OCI-LY7 (cell line): ENCODE measurements around the gene OR11A1. TPM values are rescaled to one million over a fixed set of nuclear protein-coding genes. Genes with fewer than 3 reads are reported as not detected.

Experiments used
- BruUV-seq: library from RNA; stranded (reverse); fragments of 400-500 nt; replicated peaks from 2 replicates; lab custom pipeline; 2021; lab: Mats Ljungman, UMichigan
- CTCF ChIA-PET: fragments of 300-600 bp; sonication (Branson Sonifier 250); formaldehyde crosslinking; loops from one replicate; lab custom pipeline; 2022; ENCODE audit warnings: antibody characterized with exemption; ENCODE audit not compliant: unreplicated experiment; lab: Charles Lee
- POLR2A ChIA-PET: fragments of 300-600 bp; sonication (Branson Sonifier 250); formaldehyde crosslinking; loops from one replicate; lab custom pipeline; 2022; ENCODE audit warnings: antibody characterized with exemption; lab: Charles Lee
- DNase-seq: peaks from one replicate; pipeline ENCODE4 v3.0.0-alpha.2; 2015; ENCODE audit warnings: low spot score
- H2AFZ ChIP-seq: fragments of 200-600 bp; sonication (generic), shearing (Covaris generic); 2 replicates; pipeline ENCODE4 v1.6.1; 2014; ENCODE audit warnings: mild to moderate bottlenecking, antibody characterized with exemption, low read length, moderate library complexity
- H3K27ac ChIP-seq: fragments of 200-600 bp; sonication (generic); 2 replicates; pipeline ENCODE4 v1.5.1; 2014; ENCODE audit warnings: mixed run types, low read depth, mild to moderate bottlenecking, moderate library complexity, low read length, inconsistent platforms; ENCODE audit not compliant: poor library complexity, severe bottlenecking
- H3K36me3 ChIP-seq: fragments of 200-600 bp; sonication (generic); 2 replicates; pipeline ENCODE4 v1.6.1; 2014; ENCODE audit warnings: mild to moderate bottlenecking, antibody characterized with exemption, low read length, moderate library complexity, mixed read lengths; ENCODE audit not compliant: insufficient read depth
- H3K4me1 ChIP-seq: fragments of 200-600 bp; sonication (generic); 2 replicates; pipeline ENCODE4 v1.5.1; 2014; ENCODE audit warnings: mild to moderate bottlenecking, low read length; ENCODE audit not compliant: insufficient read depth, poor library complexity, severe bottlenecking
- H3K4me2 ChIP-seq: fragments of 200-600 bp; sonication (generic); 2 replicates; pipeline ENCODE4 v1.6.1; 2014; ENCODE audit warnings: mild to moderate bottlenecking, low read length
- H3K4me3 ChIP-seq: fragments of 200-600 bp; sonication (generic); 2 replicates; pipeline ENCODE4 v1.5.1; 2014; ENCODE audit warnings: mild to moderate bottlenecking, low read depth, low read length; ENCODE audit not compliant: poor library complexity, severe bottlenecking
- H3K79me2 ChIP-seq: fragments of 200-600 bp; sonication (generic); 2 replicates; pipeline ENCODE4 v1.6.1; 2016; ENCODE audit warnings: low read depth, mild to moderate bottlenecking, low read length, moderate library complexity, mixed read lengths; ENCODE audit not compliant: insufficient read depth
- H3K9me2 ChIP-seq: fragments of 200-600 bp; sonication (generic); 2 replicates; pipeline ENCODE4 v1.6.1; 2016; ENCODE audit warnings: mild to moderate bottlenecking, low read length, mixed read lengths; ENCODE audit not compliant: insufficient read depth
- H3K9me3 ChIP-seq: fragments of 200-600 bp; sonication (generic); 2 replicates; pipeline ENCODE4 v1.6.1; 2014; ENCODE audit warnings: mild to moderate bottlenecking, mixed run types, low read length, mixed read lengths
- H4K20me1 ChIP-seq: fragments of 200-600 bp; sonication (generic); 2 replicates; pipeline ENCODE4 v1.6.1; 2014; ENCODE audit warnings: mild to moderate bottlenecking, antibody characterized with exemption, low read length, moderate library complexity, mixed read lengths; ENCODE audit not compliant: insufficient read depth
- CTCF ChIP-seq: fragments of 200-600 bp; sonication (generic); conservative IDR thresholded peaks from 2 replicates; pipeline ENCODE4 v1.5.1; 2014; ENCODE audit warnings: mild to moderate bottlenecking, antibody characterized with exemption, low read length, moderate library complexity, mixed read lengths
- EZH2phosphoT487 ChIP-seq: fragments of 200-600 bp; sonication (generic); IDR thresholded peaks from 2 replicates; pipeline ENCODE4 v1.6.1; 2018; ENCODE audit warnings: low read depth, borderline replicate concordance, mild to moderate bottlenecking, mixed run types, antibody characterized with exemption, low read length, moderate library complexity, mixed read lengths
- intact Hi-C: fragments of 100-400 bp; cut with micrococcal nuclease; formaldehyde crosslinking; loops from one replicate; pipeline ENCODE4 v1.10.0; 2022; ENCODE audit not compliant: unreplicated experiment
- total RNA-seq, 2 experiments: library from RNA; depleted of rRNA in 1 of 2; stranded (reverse); fragments of >200 nt in 1 of 2; shearing (Covaris generic) in 1 of 2; gene quantifications; 2 replicates each; pipeline ENCODE4 v1.2.3, GENCODE V29; 2014 to 2022

The OR11A1 gene
- total RNA-seq, 2 experiments from 2014 or later, result not detected

DNA sequence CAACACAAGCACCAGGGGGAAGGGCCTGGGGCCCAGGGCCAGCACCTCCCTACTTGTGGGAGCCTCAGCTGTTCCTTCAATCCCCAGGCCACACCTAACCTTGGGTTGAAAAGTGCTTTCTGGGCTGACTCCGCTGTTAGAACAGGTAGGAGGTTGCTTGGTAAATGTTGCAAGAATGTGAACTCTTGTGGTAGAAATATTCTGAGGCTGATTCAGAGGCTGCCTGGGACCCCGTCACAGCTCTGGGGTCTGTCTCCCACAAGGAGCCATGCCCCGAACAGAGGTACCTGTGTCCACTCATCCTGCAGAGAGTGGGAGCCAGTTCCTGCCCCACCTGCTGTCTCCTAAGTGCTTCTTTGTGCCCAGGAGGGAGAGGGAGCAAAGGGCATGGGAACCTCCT, 45.3 kb upstream of the OR11A1 start:
- Histone ChIP-seq H3K27ac (no peak overlapping the region), H4K20me1 (no peaks in the 10 kb centered on the region), H3K79me2 (no peaks in the 10 kb centered on the region), H3K4me3 (no peak overlapping the region), H3K36me3 (no peaks in the 10 kb centered on the region), H3K9me3 (no peaks in the 10 kb centered on the region), H3K9me2 (no peaks in the 10 kb centered on the region), H2AFZ (no peak overlapping the region), H3K4me1 (no peaks in the 10 kb centered on the region), H3K4me2 (no peak overlapping the region)
- BruUV-seq, result no TSS peak
- CTCF ChIA-PET, result no interaction called here
- TF ChIP-seq EZH2phosphoT487, result no peak
- TF ChIP-seq CTCF, result no peak
- POLR2A ChIA-PET, result no interaction called here
- intact Hi-C loops, result no loop called here
- no peak for DNase-seq

GRCh38 chr6:29501106-29501505, 44.2 kb upstream of the OR11A1 start:
- no peak for DNase-seq
- ChIA-PET CTCF (no interaction called here), POLR2A (interaction anchor here (0.6 kb wide), 1 partner anchor 370 kb away, joined by 3 read pairs; no protein-coding TSS in a partner anchor)
- H3K36me3 ChIP-seq, result no peaks in the 10 kb centered on the region
- H3K27ac ChIP-seq, result no peak overlapping the region
- no peak overlapping the region for H3K4me3 ChIP-seq
- no peaks in the 10 kb centered on the region for H3K9me3 ChIP-seq
- H3K4me1 ChIP-seq, result no peaks in the 10 kb centered on the region
- H3K9me2 ChIP-seq, result no peaks in the 10 kb centered on the region
- no peak overlapping the region for H3K4me2 ChIP-seq
- no peaks in the 10 kb centered on the region for H3K79me2 ChIP-seq
- TF ChIP-seq CTCF (no peak), EZH2phosphoT487 (no peak)
- H2AFZ ChIP-seq, result no peak overlapping the region
- intact Hi-C loops, result no loop called here
- H4K20me1 ChIP-seq, result no peaks in the 10 kb centered on the region
- no TSS peak for BruUV-seq

DNA sequence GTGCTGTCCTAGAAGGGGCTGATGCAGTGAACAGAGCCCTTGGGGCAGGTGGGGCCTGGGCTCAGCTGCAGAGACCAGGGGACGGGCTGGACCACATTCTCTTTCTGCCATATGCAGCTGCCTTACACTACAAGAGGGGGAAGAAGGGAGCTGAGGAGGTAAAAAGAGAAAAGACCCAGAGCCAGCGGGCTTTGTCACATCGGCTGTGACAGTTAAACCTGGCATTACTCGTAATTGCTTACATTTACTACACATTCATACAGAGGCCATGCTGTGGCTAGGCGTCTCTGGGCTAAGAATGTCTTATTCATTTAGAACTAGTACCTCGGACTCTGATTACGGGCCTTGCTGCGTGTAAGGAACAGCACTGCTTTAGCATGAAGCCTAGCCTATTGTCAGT, 43.7 kb upstream of the OR11A1 start:
- ChIA-PET POLR2A (no interaction called here), CTCF (no interaction called here)
- Histone ChIP-seq H3K4me1 (no peaks in the 10 kb centered on the region), H2AFZ (no peak overlapping the region), H3K27ac (no peak overlapping the region), H4K20me1 (no peaks in the 10 kb centered on the region), H3K79me2 (no peaks in the 10 kb centered on the region), H3K4me3 (no peak overlapping the region), H3K36me3 (no peaks in the 10 kb centered on the region), H3K9me3 (no peaks in the 10 kb centered on the region), H3K9me2 (no peaks in the 10 kb centered on the region), H3K4me2 (no peak overlapping the region)
- no peak for DNase-seq
- intact Hi-C loops, result no loop called here
- TF ChIP-seq EZH2phosphoT487 (no peak), CTCF (no peak)
- BruUV-seq, result no TSS peak
